Activated T-cell treated with anti-CD3 and anti-CD28 coated beads, Interleukin-2, amount 50 U/mL, for 24 hours (primary cell): ENCODE data around the gene CACNA2D3.

Experiments
- DNase-seq: peaks from one replicate; pipeline ENCODE4 v3.0.0-alpha.2; 2020
- H3K27ac Mint-ChIP-seq: 2 replicates; pipeline ENCODE4 v1.8.0; 2020; ENCODE audit warnings: mild to moderate bottlenecking, mixed read lengths
- H3K27me3 Mint-ChIP-seq: 2 replicates; pipeline ENCODE4 v1.8.0; 2020; ENCODE audit warnings: mixed read lengths
- H3K36me3 Mint-ChIP-seq: 2 replicates; pipeline ENCODE4 v1.8.0; 2020; ENCODE audit warnings: low read depth, mixed read lengths
- H3K4me1 Mint-ChIP-seq: 2 replicates; pipeline ENCODE4 v1.8.0; 2020; ENCODE audit warnings: low read depth, mixed read lengths
- H3K4me3 Mint-ChIP-seq: 2 replicates; pipeline ENCODE4 v1.8.0; 2020; ENCODE audit warnings: mild to moderate bottlenecking, moderate library complexity, mixed read lengths
- H3K9me3 Mint-ChIP-seq: 2 replicates; pipeline ENCODE4 v1.8.0; 2020; ENCODE audit warnings: mixed read lengths

The CACNA2D3 gene

GRCh38 chr3:54850484-54851018 is 728.2 kb downstream of the CACNA2D3 start:
- DNase-seq, result no peak
- Mint-ChIP-seq H3K36me3 (no peaks in the 10 kb centered on the region), H3K27me3 (peaks cover 10% of the 10 kb centered on the region), H3K4me3 (no peak overlapping the region), H3K4me1 (no peaks in the 10 kb centered on the region), H3K27ac (no peak overlapping the region), H3K9me3 (no peaks in the 10 kb centered on the region)

GRCh38 chr3:54853573-54854404 is 731.4 kb downstream of the CACNA2D3 start:
- Mint-ChIP-seq H3K4me3 (no peak overlapping the region), H3K36me3 (no peaks in the 10 kb centered on the region), H3K9me3 (no peaks in the 10 kb centered on the region), H3K27ac (no peak overlapping the region), H3K27me3 (peaks cover 10% of the 10 kb centered on the region), H3K4me1 (no peaks in the 10 kb centered on the region)
- peak; percentile 48 for DNase-seq

DNA sequence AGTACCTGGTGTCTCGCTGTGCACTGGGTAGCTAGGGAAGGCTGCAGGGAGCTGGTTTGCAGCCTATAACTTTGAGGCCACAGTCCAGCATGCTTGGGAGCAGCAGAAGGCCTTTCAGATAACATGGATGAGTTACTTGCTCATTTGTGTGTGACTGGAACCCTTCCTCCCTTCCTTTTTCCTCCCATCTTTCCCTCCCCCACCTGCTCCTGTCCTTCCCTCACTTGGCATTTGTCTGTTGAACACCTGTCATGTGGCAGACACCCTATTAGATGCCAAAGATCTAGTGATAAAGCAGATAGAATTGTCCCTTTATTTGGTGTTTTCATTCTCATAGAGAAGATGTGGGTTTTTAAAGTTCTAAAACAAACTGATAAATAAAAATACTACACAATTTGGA is 733.9 kb downstream of the CACNA2D3 start:
- Mint-ChIP-seq H3K9me3 (no peaks in the 10 kb centered on the region), H3K4me3 (no peak overlapping the region), H3K4me1 (no peaks in the 10 kb centered on the region), H3K27ac (no peak overlapping the region), H3K36me3 (no peaks in the 10 kb centered on the region), H3K27me3 (peaks cover 10% of the 10 kb centered on the region)
- DNase-seq, result no peak

- Mint-ChIP-seq H3K4me1 (no peaks in the 10 kb centered on the region), H3K36me3 (no peaks in the 10 kb centered on the region), H3K9me3 (no peaks in the 10 kb centered on the region), H3K4me3 (no peak overlapping the region), H3K27ac (no peak overlapping the region), H3K27me3 (peaks cover 10% of the 10 kb centered on the region)
- DNase-seq, result no peak
Measured at GRCh38 chr3:54857343-54857742, 735.0 kb downstream of the CACNA2D3 start.

GRCh38 chr3:54858093-54858785 is 735.9 kb downstream of the CACNA2D3 start:
- peaks cover 10% of the 10 kb centered on the region for H3K27me3 Mint-ChIP-seq
- H3K4me3 Mint-ChIP-seq, result no peak overlapping the region
- no peaks in the 10 kb centered on the region for H3K9me3 Mint-ChIP-seq
- H3K27ac Mint-ChIP-seq, result no peak overlapping the region
- no peaks in the 10 kb centered on the region for H3K4me1 Mint-ChIP-seq
- no peaks in the 10 kb centered on the region for H3K36me3 Mint-ChIP-seq
- no peak for DNase-seq

DNA sequence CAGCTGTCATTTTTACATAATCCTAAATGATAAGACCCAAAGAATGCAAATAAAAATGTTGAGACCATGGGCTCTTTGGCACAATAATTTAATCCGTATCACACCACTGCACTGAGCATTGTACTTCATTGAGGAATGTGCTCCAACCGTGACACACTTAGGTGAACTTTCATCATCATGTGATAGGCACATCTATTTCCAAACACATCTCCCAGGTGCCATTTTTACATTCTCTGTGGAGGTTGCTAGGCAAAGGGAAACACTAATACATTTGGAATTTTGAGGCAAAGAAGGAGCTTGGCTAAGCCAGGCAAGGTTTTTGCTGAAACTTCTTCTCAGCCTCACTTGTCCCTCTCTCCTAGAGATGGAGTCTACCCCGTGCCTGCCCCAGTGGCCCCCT is 736.8 kb downstream of the CACNA2D3 start:
- H3K27ac Mint-ChIP-seq, result no peak overlapping the region
- no peaks in the 10 kb centered on the region for H3K9me3 Mint-ChIP-seq
- no peak for DNase-seq
- H3K36me3 Mint-ChIP-seq, result no peaks in the 10 kb centered on the region
- no peak overlapping the region for H3K4me3 Mint-ChIP-seq
- peaks cover 3% of the 10 kb centered on the region for H3K27me3 Mint-ChIP-seq
- H3K4me1 Mint-ChIP-seq, result no peaks in the 10 kb centered on the region

GRCh38 chr3:54861248-54862067 is 739.1 kb downstream of the CACNA2D3 start:
- Mint-ChIP-seq H3K27me3 (no peaks in the 10 kb centered on the region), H3K27ac (no peak overlapping the region), H3K4me3 (no peak overlapping the region), H3K4me1 (no peaks in the 10 kb centered on the region), H3K36me3 (no peaks in the 10 kb centered on the region), H3K9me3 (no peaks in the 10 kb centered on the region)
- DNase-seq, result no peak

GRCh38 chr3:54862526-54862925 is 740.2 kb downstream of the CACNA2D3 start:
- H3K27me3 Mint-ChIP-seq, result no peaks in the 10 kb centered on the region
- no peak for DNase-seq
- no peaks in the 10 kb centered on the region for H3K4me1 Mint-ChIP-seq
- H3K27ac Mint-ChIP-seq, result no peak overlapping the region
- no peaks in the 10 kb centered on the region for H3K9me3 Mint-ChIP-seq
- no peaks in the 10 kb centered on the region for H3K36me3 Mint-ChIP-seq
- H3K4me3 Mint-ChIP-seq, result no peak overlapping the region

GRCh38 chr3:54863366-54863765 is 741.0 kb downstream of the CACNA2D3 start:
- Mint-ChIP-seq H3K27me3 (no peaks in the 10 kb centered on the region), H3K4me3 (no peak overlapping the region), H3K36me3 (no peaks in the 10 kb centered on the region), H3K4me1 (no peaks in the 10 kb centered on the region), H3K9me3 (no peaks in the 10 kb centered on the region), H3K27ac (no peak overlapping the region)
- no peak for DNase-seq

GRCh38 chr3:54863786-54864185 is 741.4 kb downstream of the CACNA2D3 start:
- no peak for DNase-seq
- Mint-ChIP-seq H3K27ac (no peak overlapping the region), H3K27me3 (no peaks in the 10 kb centered on the region), H3K9me3 (no peaks in the 10 kb centered on the region), H3K4me1 (no peaks in the 10 kb centered on the region), H3K4me3 (no peak overlapping the region), H3K36me3 (no peaks in the 10 kb centered on the region)

- Mint-ChIP-seq H3K9me3 (no peaks in the 10 kb centered on the region), H3K4me1 (no peaks in the 10 kb centered on the region), H3K27ac (no peak overlapping the region), H3K4me3 (no peak overlapping the region), H3K27me3 (no peaks in the 10 kb centered on the region), H3K36me3 (no peaks in the 10 kb centered on the region)
- DNase-seq, result no peak
Measured at GRCh38 chr3:54865316-54865715, 743.0 kb downstream of the CACNA2D3 start.

DNA sequence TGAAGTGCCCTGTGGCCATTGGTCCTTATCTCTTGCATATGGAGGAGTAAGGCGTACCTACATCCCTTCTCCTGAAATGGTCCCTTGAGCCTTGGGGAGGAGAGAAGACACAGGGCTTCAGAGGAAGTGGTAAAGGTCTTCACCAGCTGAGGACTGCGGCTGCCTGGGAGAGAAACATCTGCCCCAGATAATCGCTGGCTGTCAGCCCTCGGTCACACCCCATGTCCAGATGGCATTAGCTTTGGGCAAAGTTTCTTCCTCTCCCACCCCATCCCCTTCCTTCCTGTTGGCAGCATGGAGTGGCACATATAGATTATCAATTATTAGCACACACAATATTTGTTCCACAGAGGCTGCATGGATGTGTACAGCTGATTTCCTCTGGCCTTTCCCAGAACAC is 743.9 kb downstream of the CACNA2D3 start:
- no peaks in the 10 kb centered on the region for H3K36me3 Mint-ChIP-seq
- H3K27me3 Mint-ChIP-seq, result no peaks in the 10 kb centered on the region
- H3K4me3 Mint-ChIP-seq, result no peak overlapping the region
- no peak for DNase-seq
- H3K4me1 Mint-ChIP-seq, result no peaks in the 10 kb centered on the region
- no peak overlapping the region for H3K27ac Mint-ChIP-seq
- H3K9me3 Mint-ChIP-seq, result no peaks in the 10 kb centered on the region

DNA sequence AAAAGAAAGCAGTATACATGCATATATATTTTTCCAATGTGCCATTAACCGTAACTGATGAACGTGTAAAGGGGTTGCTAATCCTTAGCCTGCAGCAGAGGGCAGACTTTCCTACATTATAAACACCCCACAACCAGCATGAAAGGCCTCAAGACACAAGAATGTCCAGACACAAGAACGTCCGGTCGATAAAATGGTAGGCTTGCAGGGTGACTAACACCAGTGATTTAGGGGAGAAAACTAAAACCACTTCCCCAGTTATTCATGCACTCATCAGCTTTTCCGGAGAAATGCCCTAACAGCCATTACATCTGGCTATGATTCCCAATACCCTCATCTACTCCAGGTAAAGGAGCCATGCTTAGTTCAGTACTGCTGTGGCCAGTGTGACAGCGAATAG is 748.1 kb downstream of the CACNA2D3 start:
- no peaks in the 10 kb centered on the region for H3K27me3 Mint-ChIP-seq
- H3K4me1 Mint-ChIP-seq, result no peaks in the 10 kb centered on the region
- H3K27ac Mint-ChIP-seq, result no peak overlapping the region
- no peaks in the 10 kb centered on the region for H3K36me3 Mint-ChIP-seq
- no peak for DNase-seq
- no peak overlapping the region for H3K4me3 Mint-ChIP-seq
- no peaks in the 10 kb centered on the region for H3K9me3 Mint-ChIP-seq

DNA sequence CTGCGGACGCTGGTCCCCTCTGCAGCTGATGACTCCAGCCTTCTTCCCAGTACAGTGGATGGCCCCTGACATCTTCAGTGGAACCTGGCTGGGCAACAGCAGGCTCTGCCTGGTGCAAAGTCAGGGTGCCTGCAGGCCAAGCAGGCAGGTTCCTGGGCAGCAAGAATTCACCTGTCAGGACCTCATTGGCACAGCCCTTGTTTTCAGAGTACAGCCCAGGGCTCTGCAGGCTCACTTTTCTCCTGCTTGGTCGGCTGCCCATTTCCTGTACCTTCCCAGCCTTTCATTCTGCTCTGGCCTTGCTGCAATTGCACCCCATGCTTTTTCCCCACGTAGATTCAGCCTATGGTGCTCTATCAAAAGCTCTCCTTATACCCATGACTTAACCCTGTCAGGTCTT is 749.5 kb downstream of the CACNA2D3 start:
- Mint-ChIP-seq H3K27me3 (no peaks in the 10 kb centered on the region), H3K4me1 (no peaks in the 10 kb centered on the region), H3K4me3 (no peak overlapping the region), H3K27ac (no peak overlapping the region), H3K9me3 (peaks cover 3% of the 10 kb centered on the region), H3K36me3 (no peaks in the 10 kb centered on the region)
- DNase-seq, result no peak
